Measurements from ENCODE around the gene BAG5. TPM values are rescaled to one million over a fixed set of nuclear protein-coding genes. Genes with fewer than 3 reads are reported as not detected.

The BAG5 gene
- total RNA-seq, 1 donor from 2014 or later = 14.3 TPM

Other genes starting within 250 kb of the BAG5 start
- 234 TPM for gene EIF5, start 228.4 kb downstream of the BAG5 start, total RNA-seq
- gene MARK3, start 177.2 kb downstream of the BAG5 start, total RNA-seq = 137 TPM
- gene CKB, start 39.8 kb downstream of the BAG5 start, total RNA-seq = 702 TPM
- gene TRMT61A, start 33.5 kb downstream of the BAG5 start, total RNA-seq = 5.0 TPM
- 60.6 TPM for gene COA8, start 303 bp upstream of the BAG5 start, total RNA-seq
- gene KLC1, start 66.6 kb upstream of the BAG5 start, total RNA-seq = 152 TPM
- 2.6 TPM for gene XRCC3, start 152.8 kb upstream of the BAG5 start, total RNA-seq
- gene ZFYVE21, start 153.2 kb upstream of the BAG5 start, total RNA-seq = 46.2 TPM